Inferior parietal cortex (tissue), 1 donor: ENCODE data around the gene PARP16.

Source experiments
- DNase-seq: peaks from one replicate; pipeline ENCODE4 v3.0.0-alpha.2; 2016; ENCODE audit errors: extremely low spot score

Gene PARP16

GRCh38 chr15:65311760-65312159 is 25.1 kb upstream of the PARP16 start:
- no peak for DNase-seq

- no peak for DNase-seq
Observed at GRCh38 chr15:65310431-65311137, 23.9 kb upstream of the PARP16 start.

- DNase-seq: no peak
Observed at GRCh38 chr15:65309882-65310418, 23.3 kb upstream of the PARP16 start.

GRCh38 chr15:65307978-65308377 is 21.3 kb upstream of the PARP16 start:
- no peak for DNase-seq

GRCh38 chr15:65306551-65306950 is 19.9 kb upstream of the PARP16 start:
- DNase-seq: no peak

- DNase-seq: no peak
Observed at GRCh38 chr15:65305776-65306175, 19.1 kb upstream of the PARP16 start.

GRCh38 chr15:65305150-65305758 is 18.6 kb upstream of the PARP16 start:
- no peak for DNase-seq

GRCh38 chr15:65304381-65305149 is 17.9 kb upstream of the PARP16 start, which contains the start of gene RNU5B-1:
Gene RNU5B-1, plus strand, starts transcription at chr15:65304677.
- peak; percentile 97 for DNase-seq

- peak; percentile 74 for DNase-seq
Observed at GRCh38 chr15:65303687-65304380, 17.2 kb upstream of the PARP16 start.

GRCh38 chr15:65302061-65302460 is 15.4 kb upstream of the PARP16 start:
- no peak for DNase-seq

- DNase-seq: no peak
Observed at GRCh38 chr15:65300924-65301441, 14.3 kb upstream of the PARP16 start.

GRCh38 chr15:65298731-65299130 is 12.0 kb upstream of the PARP16 start:
- no peak for DNase-seq

GRCh38 chr15:65292938-65293518 is 6.3 kb upstream of the PARP16 start:
- DNase-seq: no peak

- no peak for DNase-seq
Observed at GRCh38 chr15:65290228-65290627, 3.5 kb upstream of the PARP16 start.

GRCh38 chr15:65289261-65289854 is 2.7 kb upstream of the PARP16 start:
- no peak for DNase-seq

GRCh38 chr15:65287520-65287855 is 805 bp upstream of the PARP16 start:
- no peak for DNase-seq

- peak; percentile 34 for DNase-seq
Observed at GRCh38 chr15:65286069-65286703, 497 bp downstream of the PARP16 start.

- no peak for DNase-seq
Observed at GRCh38 chr15:65285291-65286068, 1.2 kb downstream of the PARP16 start.

- no peak for DNase-seq
Observed at GRCh38 chr15:65278480-65278879, 8.2 kb downstream of the PARP16 start.

GRCh38 chr15:65277015-65277414 is 9.7 kb downstream of the PARP16 start:
- no peak for DNase-seq
